ENCODE results near the gene STK39. TPM values are rescaled to one million over a fixed set of nuclear protein-coding genes. Genes with fewer than 3 reads are reported as not detected.

STK39 gene
- polyA plus RNA-seq, 1 donor from 2014 or later = 9.5 TPM

DNA sequence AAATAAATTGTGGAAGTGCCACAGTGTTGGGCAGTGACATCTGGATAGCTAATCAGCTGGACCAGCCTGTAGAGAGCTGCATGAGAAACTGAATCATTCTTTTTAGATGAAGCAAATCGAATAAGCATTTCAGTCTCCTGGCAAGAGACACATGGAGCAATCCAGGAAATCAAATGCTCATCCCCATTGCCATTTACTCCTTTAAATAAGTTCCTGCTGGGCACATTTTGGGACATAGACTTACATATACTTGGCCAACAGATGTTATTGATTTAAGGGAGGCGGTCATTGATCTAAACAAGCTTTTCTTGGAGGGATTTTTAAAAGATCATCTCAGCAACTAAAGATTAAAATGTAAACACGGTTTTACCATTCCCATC lies 307.1 kb downstream of the STK39 start:
- H3K4me3 ChIP-seq (ENCODE audit: low read length) = no peak overlapping the region
- no peaks in the 10 kb centered on the region for H3K9me3 ChIP-seq (ENCODE audit: low read length)
- H3F3A ChIP-seq (ENCODE audit: insufficient read depth, low read length, poor library complexity, severe bottlenecking) = peaks cover 7% of the 10 kb centered on the region
- no peaks in the 10 kb centered on the region for H3K9me2 ChIP-seq (ENCODE audit: insufficient read depth, low read length)
- H3K9ac ChIP-seq (ENCODE audit: low read length) = no peak overlapping the region
- H3K27me3 ChIP-seq (ENCODE audit: insufficient read depth, low read depth, low read length) = no peaks in the 10 kb centered on the region
- H3K27ac ChIP-seq (ENCODE audit: low read length) = no peak overlapping the region
- no peak overlapping the region for H2AFZ ChIP-seq (ENCODE audit: low read depth, low read length)
- H3K4me2 ChIP-seq (ENCODE audit: low read length) = no peak overlapping the region
- H3K79me2 ChIP-seq (replicated peaks; ENCODE audit: insufficient read depth, low read length) = no peaks in the 10 kb centered on the region
- no peaks in the 10 kb centered on the region for H3K36me3 ChIP-seq (ENCODE audit: insufficient read depth, low read length)
- no peaks in the 10 kb centered on the region for H4K20me1 ChIP-seq (ENCODE audit: insufficient read depth)
- TF ChIP-seq, protein P1, sequence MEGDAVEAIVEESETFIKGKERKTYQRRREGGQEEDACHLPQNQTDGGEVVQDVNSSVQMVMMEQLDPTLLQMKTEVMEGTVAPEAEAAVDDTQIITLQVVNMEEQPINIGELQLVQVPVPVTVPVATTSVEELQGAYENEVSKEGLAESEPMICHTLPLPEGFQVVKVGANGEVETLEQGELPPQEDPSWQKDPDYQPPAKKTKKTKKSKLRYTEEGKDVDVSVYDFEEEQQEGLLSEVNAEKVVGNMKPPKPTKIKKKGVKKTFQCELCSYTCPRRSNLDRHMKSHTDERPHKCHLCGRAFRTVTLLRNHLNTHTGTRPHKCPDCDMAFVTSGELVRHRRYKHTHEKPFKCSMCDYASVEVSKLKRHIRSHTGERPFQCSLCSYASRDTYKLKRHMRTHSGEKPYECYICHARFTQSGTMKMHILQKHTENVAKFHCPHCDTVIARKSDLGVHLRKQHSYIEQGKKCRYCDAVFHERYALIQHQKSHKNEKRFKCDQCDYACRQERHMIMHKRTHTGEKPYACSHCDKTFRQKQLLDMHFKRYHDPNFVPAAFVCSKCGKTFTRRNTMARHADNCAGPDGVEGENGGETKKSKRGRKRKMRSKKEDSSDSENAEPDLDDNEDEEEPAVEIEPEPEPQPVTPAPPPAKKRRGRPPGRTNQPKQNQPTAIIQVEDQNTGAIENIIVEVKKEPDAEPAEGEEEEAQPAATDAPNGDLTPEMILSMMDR (IDR thresholded peaks at IDR 0.05; ENCODE audit: poor library complexity, severe bottlenecking) = no peak
- TF ChIP-seq, protein P2, sequence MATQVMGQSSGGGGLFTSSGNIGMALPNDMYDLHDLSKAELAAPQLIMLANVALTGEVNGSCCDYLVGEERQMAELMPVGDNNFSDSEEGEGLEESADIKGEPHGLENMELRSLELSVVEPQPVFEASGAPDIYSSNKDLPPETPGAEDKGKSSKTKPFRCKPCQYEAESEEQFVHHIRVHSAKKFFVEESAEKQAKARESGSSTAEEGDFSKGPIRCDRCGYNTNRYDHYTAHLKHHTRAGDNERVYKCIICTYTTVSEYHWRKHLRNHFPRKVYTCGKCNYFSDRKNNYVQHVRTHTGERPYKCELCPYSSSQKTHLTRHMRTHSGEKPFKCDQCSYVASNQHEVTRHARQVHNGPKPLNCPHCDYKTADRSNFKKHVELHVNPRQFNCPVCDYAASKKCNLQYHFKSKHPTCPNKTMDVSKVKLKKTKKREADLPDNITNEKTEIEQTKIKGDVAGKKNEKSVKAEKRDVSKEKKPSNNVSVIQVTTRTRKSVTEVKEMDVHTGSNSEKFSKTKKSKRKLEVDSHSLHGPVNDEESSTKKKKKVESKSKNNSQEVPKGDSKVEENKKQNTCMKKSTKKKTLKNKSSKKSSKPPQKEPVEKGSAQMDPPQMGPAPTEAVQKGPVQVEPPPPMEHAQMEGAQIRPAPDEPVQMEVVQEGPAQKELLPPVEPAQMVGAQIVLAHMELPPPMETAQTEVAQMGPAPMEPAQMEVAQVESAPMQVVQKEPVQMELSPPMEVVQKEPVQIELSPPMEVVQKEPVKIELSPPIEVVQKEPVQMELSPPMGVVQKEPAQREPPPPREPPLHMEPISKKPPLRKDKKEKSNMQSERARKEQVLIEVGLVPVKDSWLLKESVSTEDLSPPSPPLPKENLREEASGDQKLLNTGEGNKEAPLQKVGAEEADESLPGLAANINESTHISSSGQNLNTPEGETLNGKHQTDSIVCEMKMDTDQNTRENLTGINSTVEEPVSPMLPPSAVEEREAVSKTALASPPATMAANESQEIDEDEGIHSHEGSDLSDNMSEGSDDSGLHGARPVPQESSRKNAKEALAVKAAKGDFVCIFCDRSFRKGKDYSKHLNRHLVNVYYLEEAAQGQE (IDR thresholded peaks at IDR 0.05; ENCODE audit: borderline replicate concordance) = no peak
- TF ChIP-seq RAD21 (conservative IDR thresholded peaks at IDR 0.05) (no peak), EZH2 (IDR thresholded peaks at IDR 0.05; ENCODE audit: borderline replicate concordance, insufficient read depth, low read length, poor library complexity, severe bottlenecking) (no peak), POLR2AphosphoS5 (IDR thresholded peaks at IDR 0.05) (no peak), MXI1 (conservative IDR thresholded peaks at IDR 0.05; ENCODE audit: poor library complexity, severe bottlenecking) (no peak)

DNA sequence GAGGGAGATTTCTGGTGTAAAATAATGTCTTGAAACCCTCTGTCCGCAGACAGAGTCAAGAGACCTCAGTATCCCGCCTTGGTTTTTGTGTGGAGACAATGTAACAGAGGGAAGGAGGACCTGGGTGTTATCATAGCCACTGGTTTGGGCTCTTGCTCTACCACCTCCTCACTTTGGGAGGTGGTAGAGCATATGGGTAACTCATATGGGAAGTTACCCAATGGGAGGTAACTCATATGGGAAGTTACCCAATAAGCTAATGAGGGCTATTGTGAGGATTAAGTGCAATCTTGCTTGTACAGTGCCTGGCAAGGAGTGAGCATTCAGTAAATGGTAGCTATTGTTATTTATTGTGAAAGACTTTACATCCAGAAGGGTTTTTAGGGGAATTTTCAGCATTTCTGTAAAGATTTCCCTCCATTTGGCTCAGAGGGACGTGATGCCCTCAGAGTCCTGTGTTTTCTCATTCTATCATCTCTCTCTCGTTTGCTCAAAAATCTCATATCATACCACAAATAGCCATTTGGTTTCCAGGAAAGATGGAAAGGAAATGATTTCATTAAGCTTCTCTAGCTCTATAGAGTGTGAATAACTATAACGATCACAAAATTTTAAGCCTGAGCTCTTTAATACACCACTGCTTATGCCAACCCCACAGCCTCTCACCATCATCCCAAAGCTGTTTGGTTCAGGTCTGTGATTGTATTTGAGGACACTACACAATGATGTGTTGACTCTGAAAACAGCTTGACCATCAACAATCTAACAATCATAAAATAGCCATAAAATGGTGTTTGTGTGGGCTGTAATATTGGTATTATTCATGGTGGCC lies 307.7 kb downstream of the STK39 start:
- Histone ChIP-seq H3K27ac (ENCODE audit: low read length) (no peak overlapping the region), H2AFZ (ENCODE audit: low read depth, low read length) (no peak overlapping the region), H3K9ac (ENCODE audit: low read length) (no peak overlapping the region), H3K9me3 (ENCODE audit: low read length) (no peaks in the 10 kb centered on the region), H3K79me2 (replicated peaks; ENCODE audit: insufficient read depth, low read length) (no peaks in the 10 kb centered on the region), H4K20me1 (ENCODE audit: insufficient read depth) (no peaks in the 10 kb centered on the region), H3K4me2 (ENCODE audit: low read length) (no peak overlapping the region), H3F3A (ENCODE audit: insufficient read depth, low read length, poor library complexity, severe bottlenecking) (peaks cover 7% of the 10 kb centered on the region), H3K36me3 (ENCODE audit: insufficient read depth, low read length) (no peaks in the 10 kb centered on the region), H3K4me3 (ENCODE audit: low read length) (no peak overlapping the region), H3K9me2 (ENCODE audit: insufficient read depth, low read length) (no peaks in the 10 kb centered on the region), H3K27me3 (ENCODE audit: insufficient read depth, low read depth, low read length) (no peaks in the 10 kb centered on the region)
- TF ChIP-seq, protein P2 (IDR thresholded peaks at IDR 0.05; ENCODE audit: borderline replicate concordance) = no peak
- TF ChIP-seq MXI1 (conservative IDR thresholded peaks at IDR 0.05; ENCODE audit: poor library complexity, severe bottlenecking) = no peak
- no peak for TF ChIP-seq RAD21 (conservative IDR thresholded peaks at IDR 0.05)
- TF ChIP-seq, protein P1 (IDR thresholded peaks at IDR 0.05; ENCODE audit: poor library complexity, severe bottlenecking) = no peak
- TF ChIP-seq SMC3 (conservative IDR thresholded peaks at IDR 0.05; ENCODE audit: poor library complexity) = no peak
- TF ChIP-seq EP300 (conservative IDR thresholded peaks at IDR 0.05; ENCODE audit: poor library complexity, severe bottlenecking) = no peak
- no peak for TF ChIP-seq POLR2AphosphoS5 (IDR thresholded peaks at IDR 0.05)
- no peak for TF ChIP-seq EZH2 (IDR thresholded peaks at IDR 0.05; ENCODE audit: borderline replicate concordance, insufficient read depth, low read length, poor library complexity, severe bottlenecking)
- TF ChIP-seq TAF1 (IDR thresholded peaks at IDR 0.05; ENCODE audit: low read depth) = no peak
